CD4-positive, alpha-beta T cell treated with Interleukin-21 for 1 hour (primary cell): ENCODE measurements around the gene FOXA2.

ENCODE experiments used
- DNase-seq: peaks from one replicate; pipeline ENCODE4 v3.0.0-alpha.2; 2020

Gene FOXA2

GRCh38 chr20:22536141-22536828 is 48.1 kb downstream of the FOXA2 start:
- DNase-seq, result no peak

GRCh38 chr20:22535483-22535882 is 48.9 kb downstream of the FOXA2 start:
- DNase-seq, result no peak

- no peak for DNase-seq
Observed at GRCh38 chr20:22533823-22534751, 50.3 kb downstream of the FOXA2 start.

GRCh38 chr20:22532598-22532997 is 51.8 kb downstream of the FOXA2 start:
- no peak for DNase-seq

GRCh38 chr20:22531756-22532155 is 52.6 kb downstream of the FOXA2 start:
- no peak for DNase-seq

- no peak for DNase-seq
Observed at GRCh38 chr20:22531056-22531615, 53.2 kb downstream of the FOXA2 start.
